Esophagus squamous epithelium (tissue), 4 donors: ENCODE results near the gene HOATZ.

ENCODE experiments used
- CTCF ChIP-seq, 6 experiments: fragments of 450-650 bp in 4 of 6; fragments of 200-600 bp in 2 of 6; sonication (generic) in 2 of 6; IDR thresholded peaks; one replicate each; pipeline ENCODE4 v1.5.1; 2016 to 2019; ENCODE audit warnings: antibody characterized with exemption in 6 of 6, mild to moderate bottlenecking in 4 of 6, moderate library complexity in 4 of 6
- POLR2A ChIP-seq, 4 donors: fragments of 450-650 bp; IDR thresholded peaks; one replicate each; pipeline ENCODE4 v1.6.1; 2017; ENCODE audit warnings: antibody characterized with exemption in 4 of 4, mild to moderate bottlenecking in 4 of 4, moderate library complexity in 3 of 4

GRCh38 chr11:111565114-111565720 is 50.6 kb downstream of the HOATZ start:
- TF ChIP-seq CTCF (IDR thresholded peaks at IDR 0.05) (peak; percentile 61 to 94 (median 88)), POLR2A (IDR thresholded peaks at IDR 0.05) (no peak)
